ENCODE data around the gene CORO6.

- no peak for TF ChIP-seq CTCF (IDR thresholded peaks at IDR 0.05)
- TF ChIP-seq POLR2A (IDR thresholded peaks at IDR 0.05), result no peak
- no peak for TF ChIP-seq EP300 (IDR thresholded peaks at IDR 0.05)
These were observed 5.9 kb upstream of the CORO6 start for GRCh38 chr17:29628644-29629043.
